Fibroblast of the conjunctiva (primary cell): ENCODE data around the gene BCAS4.
"Not testable (repeated sequence)": the region's sequence is repeated elsewhere in the genome, so short reads cannot be mapped to it uniquely, and the experiment has no call there.

Source experiments
- DNase-seq: peaks from one replicate; pipeline ENCODE4 v3.0.0-alpha.2; 2010; ENCODE audit warnings: low read depth

BCAS4 gene

GRCh38 chr20:50876816-50877215 is 82.0 kb downstream of the BCAS4 start:
- DNase-seq = no peak

GRCh38 chr20:50877232-50877743 is 82.4 kb downstream of the BCAS4 start:
- no peak for DNase-seq

GRCh38 chr20:50879649-50880550 is 85.0 kb downstream of the BCAS4 start:
- no peak for DNase-seq

GRCh38 chr20:50881759-50882424 is 87.0 kb downstream of the BCAS4 start:
- DNase-seq = not testable (repeated sequence)

- no peak for DNase-seq
Observed at GRCh38 chr20:50883856-50884255, 89.0 kb downstream of the BCAS4 start.

- DNase-seq = no peak
Observed at GRCh38 chr20:50885068-50885467, 90.2 kb downstream of the BCAS4 start.

GRCh38 chr20:50885781-50886180 is 90.9 kb downstream of the BCAS4 start:
- no peak for DNase-seq

GRCh38 chr20:50886184-50886790 is 91.4 kb downstream of the BCAS4 start:
- DNase-seq = no peak

GRCh38 chr20:50887576-50887975 is 92.7 kb downstream of the BCAS4 start:
- DNase-seq = no peak

GRCh38 chr20:50891138-50891537 is 96.3 kb downstream of the BCAS4 start:
- no peak for DNase-seq

- no peak for DNase-seq
Observed at GRCh38 chr20:50892394-50892793, 97.5 kb downstream of the BCAS4 start.

- no peak for DNase-seq
Observed at GRCh38 chr20:50893620-50894019, 98.8 kb downstream of the BCAS4 start.

- DNase-seq = no peak
Observed at GRCh38 chr20:50895111-50895830, 100.4 kb downstream of the BCAS4 start.

- peak; percentile 35 for DNase-seq
Observed at GRCh38 chr20:50898475-50898874, 103.6 kb downstream of the BCAS4 start.

- DNase-seq = no peak
Observed at GRCh38 chr20:50900261-50900660, 105.4 kb downstream of the BCAS4 start.

GRCh38 chr20:50901301-50901700 is 106.4 kb downstream of the BCAS4 start:
- no peak for DNase-seq

GRCh38 chr20:50903353-50904051 is 108.6 kb downstream of the BCAS4 start:
- no peak for DNase-seq

GRCh38 chr20:50904067-50904570 is 109.3 kb downstream of the BCAS4 start:
- no peak for DNase-seq

GRCh38 chr20:50909413-50909812 is 114.6 kb downstream of the BCAS4 start:
- no peak for DNase-seq

- DNase-seq = peak; percentile 77
Observed at GRCh38 chr20:50911030-50911429, 116.2 kb downstream of the BCAS4 start.

GRCh38 chr20:50911716-50912115 is 116.9 kb downstream of the BCAS4 start:
- DNase-seq = no peak
